Lung (tissue), 12 donors: Measurements from ENCODE around the gene BMI1. TPM values are rescaled to one million over a fixed set of nuclear protein-coding genes. Genes with fewer than 3 reads are reported as not detected.

Experiments
- ATAC-seq: fragments of 200-7000 bp; cut with Tn5 transposase; one replicate; pipeline ENCODE4 v1.9.1; 2020; ENCODE audit warnings: moderate number of reproducible peaks; ENCODE audit not compliant: insufficient read depth, low FRiP score
- DNase-seq, 3 donors: peaks; one replicate each; pipeline ENCODE4 v3.0.0-alpha.2; 2013 to 2017
- H3K27ac ChIP-seq, 2 donors: one replicate each; pipeline ENCODE4 v1.5.1; 2013; ENCODE audit warnings: mild to moderate bottlenecking in 2 of 2, moderate library complexity in 2 of 2, control low read depth in 1 of 2, inconsistent platforms in 1 of 2, low read depth in 1 of 2, low read length in 1 of 2
- H3K27me3 ChIP-seq, 3 donors: one replicate each; pipeline ENCODE4 v1.5.1; 2013; ENCODE audit warnings: low read length in 2 of 3; ENCODE audit not compliant: control insufficient read depth in 3 of 3, insufficient read depth in 3 of 3
- H3K36me3 ChIP-seq, 4 donors: one replicate each; pipeline ENCODE4 v1.5.1; 2013; ENCODE audit warnings: low read length in 4 of 4, mild to moderate bottlenecking in 1 of 4, moderate library complexity in 1 of 4; ENCODE audit not compliant: control insufficient read depth in 4 of 4, insufficient read depth in 4 of 4
- H3K4me1 ChIP-seq, 5 donors: one replicate each; pipeline ENCODE4 v1.5.1; 2013; ENCODE audit warnings: low read length in 5 of 5, mild to moderate bottlenecking in 2 of 5, moderate library complexity in 1 of 5; ENCODE audit not compliant: control insufficient read depth in 5 of 5, insufficient read depth in 5 of 5
- H3K4me3 ChIP-seq: one replicate; pipeline ENCODE4 v1.5.1; 2013; ENCODE audit warnings: mild to moderate bottlenecking, control low read depth, moderate library complexity
- H3K9ac ChIP-seq, 2 donors: one replicate each; pipeline ENCODE4 v1.5.1; 2013; ENCODE audit warnings: low read length in 2 of 2, control low read depth in 1 of 2; ENCODE audit not compliant: insufficient read depth in 1 of 2
- H3K9me3 ChIP-seq, 4 donors: one replicate each; pipeline ENCODE4 v1.5.1; 2013; ENCODE audit warnings: low read length in 3 of 4, mild to moderate bottlenecking in 1 of 4, moderate library complexity in 1 of 4; ENCODE audit not compliant: control insufficient read depth in 4 of 4, insufficient read depth in 3 of 4
- WGBS, 2 donors: extraction: QIAGEN DNeasy Blood & Tissue Kit; methylation state at CpG; one replicate each; pipeline ENCODE4 v1.1.7; 2013; 5-methylcytosine and 5-hydroxymethylcytosine counted together
- polyA plus RNA-seq, 2 donors: library from polyadenylated mRNA; stranded (reverse); fragments of 200-250 nt; gene quantifications; one replicate each; pipeline ENCODE4 v1.2.1, GENCODE V29; 2013
- total RNA-seq, 2 donors: library from RNA; depleted of rRNA in 1 of 2; stranded (reverse); fragments of >200 nt in 1 of 2; gene quantifications; one replicate each; pipeline ENCODE4 v1.2.1, GENCODE V29; 2014 to 2021
- TF ChIP-seq, protein P1 (sequence below): IDR thresholded peaks from 2 replicates; pipeline ENCODE4 v1.5.1; 2012; ENCODE audit warnings: mild to moderate bottlenecking; ENCODE audit errors: control extremely low read depth, extremely low read depth
- donor health status: control.
- donor health status: control.
- donor health status: Bipolar disorder and iron deficiency.
- donor health status: healthy.
- donor health status: DM: yes; HTN: yes; CAD: no.

The BMI1 gene
- total and polyA plus RNA-seq, 4 donors: 21.9 to 81.1 (median 31.6) TPM

GRCh38 chr10:22317771-22318565 lies 2.9 kb upstream of the BMI1 start:
- Histone ChIP-seq H3K27ac (no peak overlapping the region), H3K36me3 (no peaks in the 10 kb centered on the region), H3K9ac (no peak overlapping the region), H3K9me3 (no peaks in the 10 kb centered on the region), H3K4me1 (peaks cover 0 to 25% (median 5%) of the 10 kb centered on the region in 5 donors), H3K27me3 (peaks cover 0 to 22% (median 16%) of the 10 kb centered on the region in 3 donors), H3K4me3 (no peak overlapping the region)
- TF ChIP-seq, protein P1, sequence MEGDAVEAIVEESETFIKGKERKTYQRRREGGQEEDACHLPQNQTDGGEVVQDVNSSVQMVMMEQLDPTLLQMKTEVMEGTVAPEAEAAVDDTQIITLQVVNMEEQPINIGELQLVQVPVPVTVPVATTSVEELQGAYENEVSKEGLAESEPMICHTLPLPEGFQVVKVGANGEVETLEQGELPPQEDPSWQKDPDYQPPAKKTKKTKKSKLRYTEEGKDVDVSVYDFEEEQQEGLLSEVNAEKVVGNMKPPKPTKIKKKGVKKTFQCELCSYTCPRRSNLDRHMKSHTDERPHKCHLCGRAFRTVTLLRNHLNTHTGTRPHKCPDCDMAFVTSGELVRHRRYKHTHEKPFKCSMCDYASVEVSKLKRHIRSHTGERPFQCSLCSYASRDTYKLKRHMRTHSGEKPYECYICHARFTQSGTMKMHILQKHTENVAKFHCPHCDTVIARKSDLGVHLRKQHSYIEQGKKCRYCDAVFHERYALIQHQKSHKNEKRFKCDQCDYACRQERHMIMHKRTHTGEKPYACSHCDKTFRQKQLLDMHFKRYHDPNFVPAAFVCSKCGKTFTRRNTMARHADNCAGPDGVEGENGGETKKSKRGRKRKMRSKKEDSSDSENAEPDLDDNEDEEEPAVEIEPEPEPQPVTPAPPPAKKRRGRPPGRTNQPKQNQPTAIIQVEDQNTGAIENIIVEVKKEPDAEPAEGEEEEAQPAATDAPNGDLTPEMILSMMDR: no peak
- DNase-seq (peak in 2 of 3 donors; percentile 4 to 31), ATAC-seq (no peak)
- WGBS, 2 donors: 88 to 92% methylated on average over 6 of the region's 6 CpGs

- 97% methylated on average over 3 of the region's 3 CpGs for WGBS, 2 donors
- no peak for ATAC-seq
- Histone ChIP-seq H3K27ac (no peak overlapping the region), H3K9me3 (no peaks in the 10 kb centered on the region), H3K9ac (no peak overlapping the region), H3K36me3 (no peaks in the 10 kb centered on the region), H3K4me1 (peaks cover 0 to 29% (median 5%) of the 10 kb centered on the region in 5 donors), H3K27me3 (peaks cover 0 to 30% (median 24%) of the 10 kb centered on the region in 3 donors), H3K4me3 (no peak overlapping the region)
- no peak for DNase-seq
- TF ChIP-seq, protein P1: no peak
Measured at GRCh38 chr10:22318772-22319171, 2.1 kb upstream of the BMI1 start.

DNA sequence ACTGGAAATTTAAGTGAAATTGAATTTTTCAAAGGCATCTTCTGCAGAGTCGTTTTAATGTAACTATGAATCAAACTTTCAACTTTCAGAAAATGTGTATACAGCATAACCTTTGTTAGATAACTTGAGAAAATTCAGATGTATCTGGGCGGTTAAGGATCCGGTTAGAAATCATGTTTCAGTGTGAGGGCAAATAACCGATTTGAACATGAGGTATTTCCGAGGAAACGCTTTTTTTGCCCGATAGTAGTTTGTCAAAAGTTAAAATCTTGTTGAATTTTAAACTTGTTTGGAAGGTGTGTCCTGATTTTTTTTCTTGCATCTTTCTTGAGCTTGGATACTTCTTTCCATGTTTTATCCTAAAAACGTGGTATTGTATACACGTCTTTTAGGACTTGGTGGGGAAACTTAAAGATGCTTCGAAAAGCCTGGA lies 1.3 kb upstream of the BMI1 start:
- Histone ChIP-seq H3K36me3 (no peaks in the 10 kb centered on the region), H3K27ac (no peak overlapping the region)
- TF ChIP-seq, protein P1: no peak

More for the DNA sequence above, 1.3 kb upstream of the BMI1 start:
- H3K27me3 ChIP-seq: peaks cover 0 to 36% (median 32%) of the 10 kb centered on the region in 3 donors
- H3K9me3 ChIP-seq: no peaks in the 10 kb centered on the region
- peaks cover 0 to 37% (median 8%) of the 10 kb centered on the region in 5 donors for H3K4me1 ChIP-seq
- 72 to 84% methylated on average over 10 of the region's 10 CpGs for whole genome bisulfite sequencing, 2 donors
- H3K4me3 ChIP-seq: no peak overlapping the region
- H3K9ac ChIP-seq: peak overlapping the region in 1 of 2 donors; percentile 14
- DNase-seq: peak in 1 of 3 donors; percentile 73
- ATAC-seq: no peak
